Measurements from ENCODE around the gene PPP2R5A. TPM values are rescaled to one million over a fixed set of nuclear protein-coding genes. Genes with fewer than 3 reads are reported as not detected.

The PPP2R5A gene
- polyA plus RNA-seq = 43.5 TPM
- long read RNA-seq, donor 1, partial matches to known transcripts = 0 of 1 reads
- long read RNA-seq, donor 1, other reads (novel, unspliced or antisense) = 0 of 1 reads
- long read RNA-seq, donor 2, transcript PPP2R5A-201 (13 exons, 3,128 nt) = major isoform, 5 of 28 reads
- long read RNA-seq, donor 2, partial matches to known transcripts = 23 of 28 reads
- long read RNA-seq, donor 2, other reads (novel, unspliced or antisense) = 0 of 28 reads
- long read RNA-seq, donor 3 = 0 reads
- long read RNA-seq, donor 4 = 0 reads
- long read RNA-seq, donor 5, partial matches to known transcripts = 9 of 13 reads
- long read RNA-seq, donor 5, other reads (novel, unspliced or antisense) = 0 of 13 reads
- long read RNA-seq, donor 6, partial matches to known transcripts = 0 of 3 reads
- long read RNA-seq, donor 6, other reads (novel, unspliced or antisense) = 0 of 3 reads
- long read RNA-seq, donor 7, partial matches to known transcripts = 7 of 9 reads
- long read RNA-seq, donor 7, other reads (novel, unspliced or antisense) = 0 of 9 reads
- long read RNA-seq, donor 8, transcript PPP2R5A-201 (13 exons, 3,128 nt) = major isoform, 8 of 8 reads
- long read RNA-seq, donor 8, partial matches to known transcripts = 0 of 8 reads
- long read RNA-seq, donor 8, other reads (novel, unspliced or antisense) = 0 of 8 reads
- long read RNA-seq, donor 9, partial matches to known transcripts = 0 of 2 reads
- long read RNA-seq, donor 9, other reads (novel, unspliced or antisense) = 0 of 2 reads
- long read RNA-seq, donor 10, transcript PPP2R5A-201 (13 exons, 3,128 nt) = major isoform, 10 of 10 reads
- long read RNA-seq, donor 10, partial matches to known transcripts = 0 of 10 reads
- long read RNA-seq, donor 10, other reads (novel, unspliced or antisense) = 0 of 10 reads
- long read RNA-seq, donor 11, transcript PPP2R5A-201 (13 exons, 3,128 nt) = major isoform, 5 of 5 reads
- long read RNA-seq, donor 11, partial matches to known transcripts = 0 of 5 reads
- long read RNA-seq, donor 11, other reads (novel, unspliced or antisense) = 0 of 5 reads

DNA sequence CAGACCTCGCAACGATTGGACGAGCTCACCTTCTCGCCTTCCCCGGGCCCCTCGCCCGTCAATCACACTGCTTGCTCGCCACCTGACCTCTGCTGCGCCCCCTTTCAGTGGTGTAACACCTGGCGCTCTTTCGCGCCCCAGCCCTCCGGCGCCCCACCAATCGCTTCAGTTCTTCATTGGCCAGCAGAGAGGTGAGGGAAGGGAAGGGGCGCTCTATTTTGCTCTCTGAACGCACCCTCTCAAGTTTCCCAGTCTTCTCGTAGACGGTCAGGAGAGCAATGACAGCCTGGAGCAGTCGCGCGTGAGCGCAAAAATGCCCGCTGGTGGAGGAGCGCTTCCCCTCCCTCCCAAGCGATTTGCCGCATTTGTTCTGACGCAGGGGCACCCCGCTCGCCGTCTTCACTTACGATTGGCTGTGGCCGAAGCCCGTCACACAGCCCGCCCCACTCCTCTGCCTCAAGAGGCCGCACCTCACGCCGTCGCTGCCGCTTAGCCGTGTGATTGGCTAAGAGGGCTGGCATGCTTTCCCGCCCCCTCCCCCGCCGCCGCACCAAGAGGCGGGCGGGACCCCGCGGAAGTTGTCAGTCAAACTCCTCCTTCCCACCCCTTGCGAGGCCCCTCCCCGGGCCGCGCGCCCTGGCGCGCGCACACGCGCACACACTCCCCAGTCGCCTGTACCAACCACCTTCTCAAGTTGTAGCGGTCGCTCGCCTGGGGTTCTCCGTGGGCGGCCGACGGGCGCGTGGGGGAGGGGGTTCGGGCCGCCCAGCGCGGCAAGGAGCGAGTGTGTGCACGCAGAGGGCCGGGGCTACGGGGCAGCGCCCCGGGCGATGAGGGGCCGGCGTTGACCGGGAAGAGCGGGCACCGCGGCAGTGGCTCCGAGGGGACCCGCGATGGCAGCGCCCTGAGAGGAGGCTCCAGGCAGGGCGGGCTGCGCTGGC lies at the start of gene PPP2R5A:
Gene PPP2R5A, plus strand, starts transcription at position 667 of the 941 bp plus-strand sequence. CDS start 701 bp downstream, outside the sequence.
- Histone ChIP-seq H3K4me1 (ENCODE audit: control insufficient read depth, insufficient read depth, low read length) (peaks cover 14% of the 10 kb centered on the region), H3K36me3 (ENCODE audit: control insufficient read depth, insufficient read depth, low read length) (no peaks in the 10 kb centered on the region), H3K4me3 (ENCODE audit: low read length) (peak within 1 kb of the TSS; percentile 92), H3K27me3 (ENCODE audit: control insufficient read depth, insufficient read depth, low read length) (no peaks in the 10 kb centered on the region), H3K9me3 (ENCODE audit: control insufficient read depth, low read depth, low read length) (no peaks in the 10 kb centered on the region), H3K27ac (ENCODE audit: low read length) (peak within 1 kb of the TSS; percentile 100)
- peak; percentile 100 for DNase-seq
- no CpG with 5 or more reads among the region's 92 CpGs for WGBS (ENCODE audit: insufficient coverage, low lambda C conversion rate)

- Histone ChIP-seq H3K36me3 (ENCODE audit: control insufficient read depth, insufficient read depth, low read length) (no peaks in the 10 kb centered on the region), H3K4me1 (ENCODE audit: control insufficient read depth, insufficient read depth, low read length) (peaks cover 33% of the 10 kb centered on the region), H3K27me3 (ENCODE audit: control insufficient read depth, insufficient read depth, low read length) (no peaks in the 10 kb centered on the region), H3K9me3 (ENCODE audit: control insufficient read depth, low read depth, low read length) (no peaks in the 10 kb centered on the region), H3K4me3 (ENCODE audit: low read length) (no peak overlapping the region), H3K27ac (ENCODE audit: low read length) (peak overlapping the region; percentile 41)
- DNase-seq = peak; percentile 60 to 76
- WGBS (ENCODE audit: insufficient coverage, low lambda C conversion rate) = 0% methylated on average over 1 of the region's 5 CpGs
Measured at GRCh38 chr1:212235857-212236256, 49.4 kb upstream of the PPP2R5A start.

- peaks cover 35% of the 10 kb centered on the region for H3K4me1 ChIP-seq (ENCODE audit: control insufficient read depth, insufficient read depth, low read length)
- H3K4me3 ChIP-seq (ENCODE audit: low read length) = no peak overlapping the region
- H3K36me3 ChIP-seq (ENCODE audit: control insufficient read depth, insufficient read depth, low read length) = no peaks in the 10 kb centered on the region
- H3K27ac ChIP-seq (ENCODE audit: low read length) = peak overlapping the region; percentile 41
- no peak for DNase-seq
- H3K27me3 ChIP-seq (ENCODE audit: control insufficient read depth, insufficient read depth, low read length) = no peaks in the 10 kb centered on the region
- no CpG with 5 or more reads among the region's 3 CpGs for WGBS (ENCODE audit: insufficient coverage, low lambda C conversion rate)
- H3K9me3 ChIP-seq (ENCODE audit: control insufficient read depth, low read depth, low read length) = no peaks in the 10 kb centered on the region
Measured at GRCh38 chr1:212236664-212237220, 48.5 kb upstream of the PPP2R5A start.

- H3K36me3 ChIP-seq (ENCODE audit: control insufficient read depth, insufficient read depth, low read length) = no peaks in the 10 kb centered on the region
- peak; percentile 84 to 92 for DNase-seq
- peaks cover 42% of the 10 kb centered on the region for H3K4me1 ChIP-seq (ENCODE audit: control insufficient read depth, insufficient read depth, low read length)
- peak overlapping the region; percentile 47 for H3K27ac ChIP-seq (ENCODE audit: low read length)
- no peaks in the 10 kb centered on the region for H3K9me3 ChIP-seq (ENCODE audit: control insufficient read depth, low read depth, low read length)
- H3K27me3 ChIP-seq (ENCODE audit: control insufficient read depth, insufficient read depth, low read length) = no peaks in the 10 kb centered on the region
- no peak overlapping the region for H3K4me3 ChIP-seq (ENCODE audit: low read length)
Measured at GRCh38 chr1:212237651-212238050, 47.6 kb upstream of the PPP2R5A start.

DNA sequence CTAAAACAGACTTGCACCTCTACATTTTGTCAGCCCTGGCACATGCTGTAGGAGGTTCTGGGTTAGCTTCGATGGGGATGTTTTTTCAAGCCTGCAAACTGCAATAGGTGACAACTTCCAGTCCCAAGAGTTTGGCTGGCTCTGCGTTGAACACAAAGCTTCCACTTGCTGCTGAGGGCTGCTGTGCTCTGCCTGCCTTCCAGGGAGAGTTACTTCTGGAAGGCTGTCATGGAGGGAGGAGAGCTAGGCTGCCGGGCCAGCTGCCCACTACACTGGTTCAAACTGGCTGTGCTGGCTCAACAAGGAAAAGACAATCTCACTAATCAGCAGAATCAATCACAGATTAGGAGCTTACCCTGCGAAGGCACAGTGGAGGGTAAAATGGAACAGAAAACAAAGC lies 46.7 kb upstream of the PPP2R5A start:
- DNase-seq = peak in 1 of 2 donors; percentile 49
- no peaks in the 10 kb centered on the region for H3K9me3 ChIP-seq (ENCODE audit: control insufficient read depth, low read depth, low read length)
- H3K4me3 ChIP-seq (ENCODE audit: low read length) = no peak overlapping the region
- H3K36me3 ChIP-seq (ENCODE audit: control insufficient read depth, insufficient read depth, low read length) = no peaks in the 10 kb centered on the region
- peak overlapping the region; percentile 47 for H3K27ac ChIP-seq (ENCODE audit: low read length)
- no peaks in the 10 kb centered on the region for H3K27me3 ChIP-seq (ENCODE audit: control insufficient read depth, insufficient read depth, low read length)
- peaks cover 44% of the 10 kb centered on the region for H3K4me1 ChIP-seq (ENCODE audit: control insufficient read depth, insufficient read depth, low read length)
- 29% methylated on average over 1 of the region's 4 CpGs for WGBS (ENCODE audit: insufficient coverage, low lambda C conversion rate)

DNA sequence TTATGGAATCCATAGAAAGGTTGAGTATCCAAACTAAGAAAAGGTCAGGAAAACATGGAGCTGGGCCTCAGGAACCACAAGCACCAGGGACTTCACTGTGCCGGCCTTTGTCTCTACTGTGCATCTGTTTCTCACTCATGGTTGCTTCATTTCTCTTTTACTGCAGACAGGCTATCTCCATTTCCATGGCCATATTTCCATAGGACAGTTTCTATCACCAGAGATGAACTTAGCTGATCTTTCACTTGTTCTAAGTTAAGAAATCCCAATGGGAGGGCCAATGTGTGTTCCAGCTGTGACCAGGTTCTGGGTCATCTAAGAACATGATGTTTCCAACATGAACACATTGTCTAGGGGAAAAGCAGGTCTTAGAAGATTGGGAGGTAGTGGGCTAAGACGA lies 43.7 kb upstream of the PPP2R5A start:
- WGBS (ENCODE audit: insufficient coverage, low lambda C conversion rate) = 67% methylated on average over 1 of the region's 2 CpGs
- Histone ChIP-seq H3K9me3 (ENCODE audit: control insufficient read depth, low read depth, low read length) (no peaks in the 10 kb centered on the region), H3K27me3 (ENCODE audit: control insufficient read depth, insufficient read depth, low read length) (no peaks in the 10 kb centered on the region), H3K36me3 (ENCODE audit: control insufficient read depth, insufficient read depth, low read length) (no peaks in the 10 kb centered on the region), H3K4me1 (ENCODE audit: control insufficient read depth, insufficient read depth, low read length) (peaks cover 37% of the 10 kb centered on the region), H3K27ac (ENCODE audit: low read length) (peak overlapping the region; percentile 55), H3K4me3 (ENCODE audit: low read length) (no peak overlapping the region)
- peak; percentile 38 to 54 for DNase-seq

GRCh38 chr1:212241957-212242287 lies 43.3 kb upstream of the PPP2R5A start:
- 90% methylated on average over 2 of the region's 4 CpGs for WGBS (ENCODE audit: insufficient coverage, low lambda C conversion rate)
- H3K4me3 ChIP-seq (ENCODE audit: low read length) = no peak overlapping the region
- no peak for DNase-seq
- H3K27ac ChIP-seq (ENCODE audit: low read length) = peak overlapping the region; percentile 55
- H3K9me3 ChIP-seq (ENCODE audit: control insufficient read depth, low read depth, low read length) = no peaks in the 10 kb centered on the region
- H3K36me3 ChIP-seq (ENCODE audit: control insufficient read depth, insufficient read depth, low read length) = no peaks in the 10 kb centered on the region
- H3K4me1 ChIP-seq (ENCODE audit: control insufficient read depth, insufficient read depth, low read length) = peaks cover 33% of the 10 kb centered on the region
- H3K27me3 ChIP-seq (ENCODE audit: control insufficient read depth, insufficient read depth, low read length) = no peaks in the 10 kb centered on the region

- Histone ChIP-seq H3K36me3 (ENCODE audit: control insufficient read depth, insufficient read depth, low read length) (no peaks in the 10 kb centered on the region), H3K27me3 (ENCODE audit: control insufficient read depth, insufficient read depth, low read length) (no peaks in the 10 kb centered on the region), H3K9me3 (ENCODE audit: control insufficient read depth, low read depth, low read length) (no peaks in the 10 kb centered on the region), H3K4me3 (ENCODE audit: low read length) (no peak overlapping the region), H3K4me1 (ENCODE audit: control insufficient read depth, insufficient read depth, low read length) (peaks cover 28% of the 10 kb centered on the region), H3K27ac (ENCODE audit: low read length) (no peak overlapping the region)
- DNase-seq = no peak
- WGBS (ENCODE audit: insufficient coverage, low lambda C conversion rate) = 47% methylated on average over 3 of the region's 11 CpGs
Measured at GRCh38 chr1:212242288-212242984, 42.8 kb upstream of the PPP2R5A start.

DNA sequence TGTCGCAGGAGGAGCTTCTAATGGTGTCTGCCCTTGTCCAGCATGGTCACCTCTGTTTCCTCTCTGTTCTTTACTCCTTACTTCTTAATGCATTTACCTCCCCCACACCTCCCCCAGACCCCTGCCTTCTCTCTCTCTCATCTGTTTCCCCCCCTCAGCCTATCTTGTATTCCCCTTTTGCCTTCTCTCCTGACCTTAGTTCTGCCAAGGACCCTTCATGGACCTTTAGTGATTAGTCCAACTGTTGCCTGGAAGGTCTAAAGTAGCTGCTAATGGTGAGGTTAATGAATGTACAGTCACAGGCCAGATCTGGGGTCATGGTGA lies 42.3 kb upstream of the PPP2R5A start:
- Histone ChIP-seq H3K9me3 (ENCODE audit: control insufficient read depth, low read depth, low read length) (no peaks in the 10 kb centered on the region), H3K36me3 (ENCODE audit: control insufficient read depth, insufficient read depth, low read length) (no peaks in the 10 kb centered on the region), H3K27me3 (ENCODE audit: control insufficient read depth, insufficient read depth, low read length) (no peaks in the 10 kb centered on the region), H3K4me3 (ENCODE audit: low read length) (no peak overlapping the region), H3K27ac (ENCODE audit: low read length) (no peak overlapping the region), H3K4me1 (ENCODE audit: control insufficient read depth, insufficient read depth, low read length) (peaks cover 30% of the 10 kb centered on the region)
- DNase-seq = no peak
- no CpG with 5 or more reads among the region's 1 CpG for WGBS (ENCODE audit: insufficient coverage, low lambda C conversion rate)

All from large intestine (tissue), 12 donors.